Fibroblast of skin of scalp (primary cell): ENCODE data around the gene RFNG.

ENCODE experiments used
- DNase-seq: peaks from one replicate; pipeline ENCODE4 v3.0.0-alpha.2; 2013

Gene RFNG

DNA sequence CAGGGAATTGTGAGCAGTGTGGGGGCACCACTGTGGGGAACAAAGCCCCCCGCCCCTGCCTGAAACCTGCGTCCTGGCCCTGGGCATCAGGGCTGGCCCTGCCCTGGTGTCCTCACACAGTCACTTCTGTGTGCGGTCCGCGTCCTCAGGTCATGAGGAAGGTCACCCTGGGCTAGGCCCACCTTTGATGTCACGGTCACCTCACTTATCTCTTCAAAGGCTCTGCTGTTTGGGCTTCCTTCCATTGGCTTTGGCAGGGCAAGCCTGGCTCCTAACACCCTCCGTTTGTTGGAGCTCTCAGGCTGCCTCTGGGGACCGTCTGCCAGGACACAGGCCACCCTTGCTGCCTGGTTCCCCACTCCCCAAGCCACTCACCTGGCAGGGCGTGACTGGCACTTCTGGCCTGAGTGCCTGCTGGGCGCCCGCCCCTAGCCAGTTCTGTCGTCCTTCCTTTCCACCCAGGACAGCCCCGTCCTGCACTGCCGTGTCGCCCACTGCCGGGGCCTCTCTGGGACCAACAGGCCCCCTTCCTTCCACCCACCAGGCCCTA lies 37.8 kb downstream of the RFNG start:
- no peak for DNase-seq

GRCh38 chr17:82013341-82013740 lies 38.3 kb downstream of the RFNG start:
- DNase-seq: no peak

GRCh38 chr17:82012640-82013295 lies 38.8 kb downstream of the RFNG start:
- DNase-seq: no peak

GRCh38 chr17:82012261-82012639 lies 39.4 kb downstream of the RFNG start:
- no peak for DNase-seq

DNA sequence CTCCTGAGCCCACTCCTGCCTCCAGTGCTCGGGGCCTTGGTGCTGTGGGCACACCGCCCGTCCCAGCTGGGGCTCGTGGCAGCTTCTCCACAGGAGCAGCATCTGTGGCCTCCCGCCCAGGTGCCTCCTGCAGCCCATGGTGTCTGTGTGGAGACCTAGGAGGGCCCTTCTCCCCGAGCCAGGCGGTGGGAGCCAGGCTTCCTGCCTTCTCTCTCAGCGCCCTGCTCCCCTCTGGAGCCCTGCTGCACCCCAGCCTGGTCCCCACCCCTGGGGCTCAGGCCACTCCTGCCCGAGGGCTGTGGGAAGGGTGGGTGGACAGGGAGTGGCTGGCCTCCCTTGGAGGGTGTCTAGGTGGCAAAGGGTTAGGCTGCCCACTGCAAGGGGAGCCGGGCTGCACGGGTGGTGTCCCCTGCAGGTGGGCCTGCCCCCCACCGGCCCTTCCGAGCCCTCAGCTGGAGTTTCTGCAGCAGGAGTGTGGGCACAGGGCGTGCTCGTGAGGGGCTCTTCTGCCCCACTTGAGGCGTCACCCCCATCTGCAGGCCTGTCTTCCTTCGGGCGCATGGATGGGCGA lies 39.9 kb downstream of the RFNG start:
- no peak for DNase-seq

- no peak for DNase-seq
Measured at GRCh38 chr17:82010575-82011525, 40.8 kb downstream of the RFNG start.

GRCh38 chr17:82009413-82009812 lies 42.2 kb downstream of the RFNG start:
- DNase-seq: no peak

DNA sequence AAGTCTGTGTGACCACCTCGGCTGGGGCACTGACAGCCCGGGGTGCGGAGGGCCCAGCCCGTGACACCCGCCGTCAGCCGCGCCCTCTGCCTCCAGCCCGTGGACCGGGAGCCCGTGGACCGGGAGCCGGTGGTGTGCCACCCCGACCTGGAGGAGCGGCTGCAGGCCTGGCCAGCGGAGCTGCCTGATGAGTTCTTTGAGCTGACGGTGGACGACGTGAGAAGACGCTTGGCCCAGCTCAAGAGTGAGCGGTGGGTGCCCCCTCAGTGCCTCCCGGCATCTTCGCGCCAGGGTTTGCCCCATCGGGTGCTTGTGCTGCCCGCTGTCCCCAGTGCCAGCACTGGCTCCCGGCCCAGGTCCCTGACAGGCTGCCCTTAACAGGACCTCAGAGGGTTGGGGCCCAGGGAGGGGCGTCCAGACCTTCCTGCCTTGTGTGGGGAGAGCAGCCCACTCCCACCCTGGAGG lies 42.6 kb downstream of the RFNG start:
- no peak for DNase-seq

GRCh38 chr17:82008258-82008940 lies 43.2 kb downstream of the RFNG start:
- DNase-seq: no peak

GRCh38 chr17:82007495-82008257 lies 43.9 kb downstream of the RFNG start:
- no peak for DNase-seq

DNA sequence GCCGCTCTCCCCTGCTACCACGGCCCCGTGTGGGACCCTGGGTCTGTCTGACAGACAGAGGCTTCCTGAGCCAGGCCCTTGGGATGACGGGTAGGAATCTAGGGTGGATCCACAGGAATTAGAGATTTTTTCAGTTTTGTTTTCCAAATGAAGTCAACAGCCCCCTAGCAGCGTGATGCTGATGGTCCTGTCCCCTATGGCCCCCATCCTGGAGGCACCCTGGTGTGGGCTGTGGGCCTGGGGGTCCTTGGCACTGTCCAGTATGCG lies 44.5 kb downstream of the RFNG start:
- no peak for DNase-seq

DNA sequence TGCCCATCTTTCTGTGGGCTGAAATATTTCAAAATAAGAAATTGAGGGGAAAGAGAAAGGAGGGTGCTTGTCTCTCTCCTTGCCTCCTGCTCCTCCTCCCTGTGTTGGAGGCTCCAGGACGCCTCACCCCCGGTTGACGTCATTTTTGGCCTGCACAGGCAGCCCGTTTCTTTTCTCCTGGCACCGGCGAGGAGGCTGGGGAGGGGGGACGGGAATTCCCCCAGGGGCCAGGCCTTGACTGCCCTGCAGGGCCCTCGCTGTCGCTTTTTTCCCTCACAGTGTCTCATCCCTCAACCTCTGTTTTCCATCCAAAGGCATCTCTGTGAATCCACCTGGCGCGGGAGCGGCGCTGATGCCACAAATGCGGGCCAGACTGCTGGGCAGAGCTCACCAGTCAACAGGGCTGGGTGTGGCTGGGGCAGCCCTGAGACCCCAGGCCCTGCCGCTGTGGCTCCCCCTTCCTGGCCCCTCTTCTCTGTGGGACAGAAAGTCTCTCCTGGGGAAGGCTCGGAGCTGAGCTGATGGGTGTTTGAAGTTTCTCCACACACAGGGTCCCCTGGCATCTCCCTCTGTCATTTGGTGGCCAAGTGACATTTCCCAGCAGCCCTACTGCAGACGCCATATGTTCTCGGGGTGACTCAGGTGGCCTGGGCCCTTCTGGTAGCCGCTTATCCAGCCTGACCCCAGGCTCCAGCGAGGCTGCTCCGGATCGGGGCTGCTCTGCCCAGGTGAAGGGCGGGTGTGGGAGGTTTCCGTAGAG lies 45.0 kb downstream of the RFNG start:
- DNase-seq: peak; percentile 36

DNA sequence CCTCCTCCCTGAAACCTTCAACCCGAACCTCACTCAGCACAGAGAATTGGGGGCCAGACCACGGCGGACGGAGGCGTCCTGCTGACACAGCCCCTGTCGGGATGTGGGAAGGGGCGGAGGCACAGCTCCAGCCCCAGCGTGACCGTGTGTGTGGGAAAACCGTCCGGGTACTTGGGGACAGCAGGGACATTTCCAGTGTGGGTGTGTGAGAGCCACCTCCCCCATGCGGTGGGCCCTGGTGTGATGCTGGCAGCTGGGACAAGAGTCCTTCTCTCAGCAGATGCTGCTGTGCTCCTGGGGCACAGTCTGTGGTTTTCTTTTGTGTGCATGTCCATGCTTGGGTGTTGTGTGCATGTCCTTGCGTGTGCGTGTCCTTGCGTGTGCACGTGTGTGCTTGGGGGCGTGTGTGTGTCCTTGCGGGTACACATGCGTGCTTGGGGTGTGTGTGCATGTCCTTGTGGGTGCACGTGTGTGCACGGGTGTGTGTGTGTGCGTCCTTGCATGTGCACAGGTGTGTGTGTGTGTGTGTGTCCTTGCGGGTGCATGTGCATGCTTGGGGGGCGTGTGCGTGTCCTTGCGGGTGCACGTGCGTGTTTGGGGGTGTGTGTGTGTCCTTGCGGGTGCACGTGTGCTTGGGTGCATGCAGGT lies 45.8 kb downstream of the RFNG start:
- DNase-seq: no peak

DNA sequence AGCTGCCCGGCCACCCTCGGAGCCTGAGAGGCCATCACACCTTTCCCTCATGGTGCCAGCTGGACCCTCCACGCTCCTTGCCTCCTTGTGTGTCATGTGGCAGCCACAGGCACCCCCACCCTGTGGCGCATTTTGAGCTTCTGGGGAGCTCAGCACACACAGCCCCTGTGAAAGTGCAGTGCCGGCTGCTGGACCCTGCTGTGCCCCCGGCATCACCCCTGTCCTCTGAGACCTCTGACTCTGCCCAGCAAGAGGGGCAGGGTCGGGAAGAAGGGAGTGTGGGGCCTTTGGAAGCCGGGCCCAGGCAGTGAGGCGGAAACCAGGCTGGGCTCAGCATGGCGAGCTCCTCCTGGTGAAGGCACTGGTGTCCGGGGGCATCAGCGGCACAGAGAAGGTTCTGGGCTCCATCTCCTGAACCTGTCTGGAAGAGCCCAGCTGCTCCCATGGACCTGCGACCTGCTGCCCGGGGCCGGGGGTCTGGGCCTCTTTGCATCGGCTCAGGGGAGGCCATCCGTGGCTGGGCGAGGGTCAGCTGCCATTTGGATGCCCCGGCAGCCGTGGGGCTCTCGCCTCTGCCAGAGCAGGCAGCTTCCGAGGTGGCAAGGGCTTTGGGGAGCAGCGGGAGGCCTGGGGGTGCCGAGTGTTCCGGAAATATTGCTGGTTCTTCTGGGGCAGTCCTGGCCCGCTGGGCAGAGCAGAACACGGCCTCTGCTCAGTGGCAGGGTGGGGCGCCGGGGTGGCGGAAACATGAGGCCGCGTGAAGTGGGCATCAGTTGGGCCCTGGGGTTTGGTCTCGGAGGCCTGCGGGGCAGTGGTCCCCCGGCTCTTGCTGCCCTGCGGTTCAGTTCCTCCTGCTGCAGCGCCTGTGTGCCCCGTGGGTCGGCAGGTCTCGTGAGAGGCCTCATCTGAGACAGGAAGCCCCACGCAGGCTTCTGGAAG lies 46.8 kb downstream of the RFNG start:
- no peak for DNase-seq

GRCh38 chr17:82003411-82004381 lies 47.9 kb downstream of the RFNG start:
- DNase-seq: peak; percentile 97

DNA sequence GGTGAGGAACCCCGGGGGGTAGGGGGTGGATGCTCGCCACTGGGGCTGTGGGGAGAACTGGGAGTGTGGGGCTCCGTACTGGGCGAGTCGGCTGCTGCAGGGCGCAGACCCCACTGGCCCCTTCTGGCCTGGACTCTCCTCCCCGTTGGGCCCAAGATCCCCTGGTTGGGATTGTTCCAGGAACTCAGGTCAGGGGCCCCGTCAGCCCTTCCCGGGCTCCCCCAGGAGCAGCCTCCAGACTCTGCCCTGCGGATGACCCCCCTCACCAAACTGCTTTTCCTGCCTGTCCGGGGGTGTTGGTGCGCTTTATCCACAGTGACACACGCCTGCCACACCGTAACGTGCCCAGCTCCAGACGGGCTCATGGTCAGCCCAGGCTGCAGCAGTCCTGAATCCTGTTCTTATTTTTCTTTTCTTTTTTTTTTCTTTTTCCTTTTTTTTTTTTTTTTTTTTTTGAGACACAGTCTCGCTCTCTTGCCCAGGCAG lies 50.0 kb downstream of the RFNG start:
- no peak for DNase-seq

DNA sequence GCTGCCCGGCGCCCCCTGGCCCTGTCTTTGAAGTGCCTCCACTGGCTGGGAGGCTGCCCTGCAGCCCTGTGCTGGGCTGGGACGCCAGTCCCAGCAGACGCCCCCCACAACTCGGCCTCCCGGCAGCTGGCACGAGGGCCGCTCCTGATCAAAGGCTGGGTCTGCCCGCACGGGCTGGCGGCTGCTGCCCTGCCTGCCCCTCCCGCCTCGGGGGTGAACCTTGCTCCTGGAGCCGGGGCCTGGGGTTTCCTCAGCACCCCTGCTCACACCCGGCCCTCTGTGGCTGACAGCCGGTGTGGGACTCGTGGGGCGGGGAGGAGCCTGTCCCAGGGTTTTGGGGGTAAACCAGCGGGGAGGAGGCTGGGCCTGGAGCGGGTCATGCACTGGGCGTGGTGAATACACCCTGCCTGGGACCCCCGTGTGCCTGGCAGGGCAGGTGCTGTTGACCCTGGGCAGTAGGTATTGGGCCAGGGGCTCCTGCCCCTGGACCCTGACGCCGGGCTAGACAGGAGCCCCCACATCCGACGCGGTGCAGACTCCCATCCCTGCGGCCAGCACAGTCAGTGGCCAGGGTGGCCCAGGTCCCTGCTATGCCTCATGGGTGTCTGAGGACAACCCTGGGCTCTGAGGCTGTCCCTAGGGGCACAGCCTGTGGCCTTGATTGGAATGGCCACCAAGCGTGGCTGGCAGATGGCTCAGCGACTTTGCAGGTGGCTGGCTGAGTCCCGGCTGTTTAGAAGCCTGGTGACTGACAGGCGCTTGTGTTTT lies 50.6 kb downstream of the RFNG start:
- DNase-seq: no peak
